GM12878 (cell line): ENCODE measurements around the gene DGAT2. TPM values are rescaled to one million over a fixed set of nuclear protein-coding genes. Genes with fewer than 3 reads are reported as not detected.

ENCODE experiments used
- ATAC-seq: fragments of 200-7000 bp; cut with Tn5 transposase; 3 replicates; pipeline ENCODE4 v1.9.1; 2020; ENCODE audit warnings: mild to moderate bottlenecking, moderate library complexity
- BruUV-seq: library from RNA; stranded (reverse); fragments of 400-500 nt; replicated peaks from 2 replicates; lab custom pipeline; 2021; lab: Mats Ljungman, UMichigan
- CTCF ChIA-PET: fragments of 300-600 bp; sonication (Branson Sonifier 250); formaldehyde crosslinking; extraction: SDS; loops from one replicate; lab custom pipeline; 2021; ENCODE audit warnings: inconsistent platforms; lab: Yijun Ruan, JAX
- POLR2A ChIA-PET: fragments of 350-600 bp; formaldehyde crosslinking; extraction: SDS; loops from one replicate; lab custom pipeline; 2021; ENCODE audit warnings: inconsistent platforms; lab: Charles Lee
- RAD21 ChIA-PET: fragments of 300-600 bp; sonication (Branson Sonifier 250); formaldehyde crosslinking; loops from one replicate; lab custom pipeline; 2023; ENCODE audit warnings: antibody characterized with exemption; ENCODE audit not compliant: unreplicated experiment; lab: Charles Lee
- SMC1A ChIA-PET: fragments of 300-600 bp; sonication (Branson Sonifier 250); formaldehyde crosslinking; loops from one replicate; lab custom pipeline; 2023; ENCODE audit not compliant: unreplicated experiment, uncharacterized antibody; lab: Charles Lee
- DNase-seq: peaks from one replicate; pipeline ENCODE4 v3.0.0-alpha.2; 2011; ENCODE audit warnings: low read depth, low spot score
- FAIRE-seq: peaks from 3 replicates; lab custom pipeline; 2011; peaks lifted over from hg19 to GRCh38; lab: Jason Lieb, UNC
- H2AFZ ChIP-seq: 2 replicates; pipeline ENCODE4 v1.6.0; 2011; ENCODE audit warnings: low read depth, low read length, control low read depth; ENCODE audit not compliant: control insufficient read depth
- H3K27ac ChIP-seq: 2 replicates; pipeline ENCODE4 v1.5.1; 2011; ENCODE audit warnings: control low read depth; ENCODE audit not compliant: control insufficient read depth, insufficient read depth
- H3K27me3 ChIP-seq, 2 experiments: replicated peaks in 1 of 2; 2 replicates each; pipeline versions ENCODE4 v1.6.0 to v1.6.1; 2011; ENCODE audit warnings: low read length in 1 of 2; ENCODE audit not compliant: control insufficient read depth in 2 of 2, insufficient read depth in 2 of 2
- H3K36me3 ChIP-seq, 2 experiments: 2 replicates each; pipeline ENCODE4 v1.5.1; 2011; ENCODE audit warnings: low read length in 1 of 2; ENCODE audit not compliant: control insufficient read depth in 2 of 2, insufficient read depth in 2 of 2
- H3K4me1 ChIP-seq: 2 replicates; pipeline ENCODE4 v1.6.1; 2011; ENCODE audit warnings: mild to moderate bottlenecking, low read length, moderate library complexity, mixed read lengths; ENCODE audit not compliant: control insufficient read depth, insufficient read depth
- H3K4me2 ChIP-seq: 2 replicates; pipeline ENCODE4 v1.6.0; 2011; ENCODE audit warnings: control low read depth; ENCODE audit not compliant: control insufficient read depth, insufficient read depth
- H3K4me3 ChIP-seq: fragments of 200-600 bp; sonication (generic); 2 replicates; pipeline ENCODE4 v1.5.1; 2016
- H3K79me2 ChIP-seq: 2 replicates; pipeline ENCODE4 v1.6.0; 2011; ENCODE audit warnings: low read length; ENCODE audit not compliant: control insufficient read depth, insufficient read depth
- H3K9ac ChIP-seq: 2 replicates; pipeline ENCODE4 v1.8.0; 2011; ENCODE audit warnings: low read length, control low read depth, mixed read lengths; ENCODE audit not compliant: control insufficient read depth, insufficient read depth
- H3K9me3 ChIP-seq: replicated peaks from 3 replicates; pipeline ENCODE4 v1.5.1; 2011; ENCODE audit warnings: mild to moderate bottlenecking, low read length; ENCODE audit not compliant: control insufficient read depth, insufficient read depth
- H4K20me1 ChIP-seq: 2 replicates; pipeline ENCODE4 v1.6.0; 2011; ENCODE audit not compliant: control insufficient read depth, insufficient read depth
- CBX5 ChIP-seq: sonication (generic); IDR thresholded peaks from 2 replicates; pipeline ENCODE4 v1.6.1; 2016; ENCODE audit warnings: low read depth, moderate library complexity, mild to moderate bottlenecking, inconsistent platforms
- EED ChIP-seq: sonication (generic); IDR thresholded peaks from 2 replicates; pipeline ENCODE4 v1.6.1; 2016; ENCODE audit warnings: antibody characterized with exemption, low read depth
- JUND ChIP-seq: IDR thresholded peaks from 2 replicates; pipeline ENCODE4 v1.6.1; 2012; ENCODE audit warnings: low read depth, mild to moderate bottlenecking, low read length, improper control_type of control experiment, moderate library complexity
- KDM1A ChIP-seq: fragments of 200-600 bp; sonication (generic); IDR thresholded peaks from 2 replicates; pipeline ENCODE4 v1.6.1; 2016; ENCODE audit warnings: borderline replicate concordance
- SKIL ChIP-seq: fragments of 450-650 bp; IDR thresholded peaks from 2 replicates; pipeline ENCODE4 v1.6.1; 2017; ENCODE audit warnings: mild to moderate bottlenecking, low read depth, inconsistent platforms; ENCODE audit not compliant: poor library complexity, severe bottlenecking
- SRF ChIP-seq, 2 experiments: IDR thresholded peaks; 2 replicates each; pipeline ENCODE4 v1.6.1; 2011; ENCODE audit warnings: low read depth in 2 of 2, low read length in 2 of 2, mild to moderate bottlenecking in 1 of 2, moderate library complexity in 1 of 2
- SUPT20H ChIP-seq: IDR thresholded peaks from 2 replicates; pipeline ENCODE4 v1.6.1; 2011; ENCODE audit warnings: low read depth, mild to moderate bottlenecking, low read length, moderate library complexity, borderline replicate concordance; ENCODE audit not compliant: control insufficient read depth
- ZBED1 ChIP-seq: IDR thresholded peaks from 2 replicates; pipeline ENCODE4 v1.6.1; 2016; ENCODE audit warnings: borderline replicate concordance
- WGBS: methylation state at CpG from one replicate; pipeline ENCODE4 v1.1.6; 2016; ENCODE audit warnings: low lambda C conversion rate; ENCODE audit not compliant: insufficient replicate concordance, insufficient coverage; ENCODE audit errors: missing lambda C conversion rate; 5-methylcytosine and 5-hydroxymethylcytosine counted together
- in situ Hi-C: fragments of 300-500 bp; cut with MboI; formaldehyde crosslinking; loops from 9 replicates; pipeline ENCODE4 v1.14.3; 2018; ENCODE audit warnings: mixed read lengths
- intact Hi-C: fragments of 100-400 bp; cut with micrococcal nuclease; formaldehyde crosslinking; loops from one replicate; pipeline ENCODE4 v1.14.2; 2022; ENCODE audit not compliant: unreplicated experiment
- polyA plus RNA-seq, 11 experiments: library from polyadenylated mRNA; depleted of rRNA in 4 of 11; unstranded in 6 of 11; stranded (reverse) in 5 of 11; fragments of >200 nt; fragmentation: Nextera tagmentation in 4 of 11; fragmentation: Illumina TruSeq in 1 of 11; extraction: Ambion mirVana in 4 of 11; extraction: Trizol in 1 of 11; gene quantifications; 1 replicate in 1 of 11; 2 replicates in 10 of 11; pipeline versions ENCODE4 v1.2.1 to v1.2.3, GENCODE V29; 2011 to 2016; ENCODE audit warnings: inconsistent platforms in 2 of 11, missing spikeins in 2 of 11, low read depth in 1 of 11
- total RNA-seq, 4 experiments: library from RNA; depleted of rRNA in 3 of 4; stranded (reverse); fragments of >200 nt in 3 of 4; fragmentation: Illumina TruSeq in 1 of 4; extraction: Trizol in 1 of 4; gene quantifications; 2 replicates each; pipeline versions ENCODE4 v1.2.1 to v1.2.3, GENCODE V29; 2013 to 2021

Gene DGAT2
- total and polyA plus RNA-seq, 10 of the 15 experiments (the other 5 are each of a cell fraction or from before 2014, with no cell fraction given) = 5.1 to 25.9 (median 17.6) TPM

DNA sequence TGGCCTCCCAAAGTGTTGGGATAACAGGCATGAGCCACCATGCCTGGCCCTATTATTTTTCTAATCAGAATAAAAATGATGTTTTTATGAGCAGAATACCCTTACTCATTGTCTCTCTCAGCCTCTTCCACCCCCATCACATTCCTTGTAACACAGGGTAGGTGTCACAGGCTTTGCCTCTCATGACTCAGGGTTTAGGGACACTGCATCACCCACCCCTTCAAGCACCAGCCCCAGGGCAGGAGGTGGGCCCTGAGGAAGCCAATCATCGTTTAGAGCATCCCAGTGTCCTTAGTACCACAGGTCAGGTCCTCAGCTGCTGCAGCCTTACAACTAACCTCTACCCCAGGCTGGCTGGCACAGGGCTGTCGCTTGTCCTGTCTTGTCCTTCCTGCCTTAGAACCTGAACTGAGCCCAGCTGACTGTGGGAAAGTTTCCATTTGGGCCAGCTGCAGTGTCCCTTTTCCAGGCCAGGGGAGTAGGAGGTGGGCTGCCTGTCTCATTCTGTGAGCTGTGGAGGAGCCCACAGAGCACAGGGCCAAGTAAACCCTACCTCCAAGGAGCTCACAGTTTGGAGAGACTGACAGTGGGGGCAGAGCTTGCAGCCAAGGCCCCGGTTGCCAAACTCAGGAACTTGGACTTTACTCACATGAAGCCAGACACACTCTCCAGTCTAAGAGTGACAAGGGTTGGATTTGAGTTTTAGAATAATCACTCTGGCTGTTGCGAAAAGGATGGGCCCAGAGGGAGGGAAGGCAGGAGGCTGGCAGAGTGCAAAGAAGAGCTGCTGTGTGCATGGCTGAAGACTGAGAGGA lies 26.9 kb downstream of the DGAT2 start:
- whole genome bisulfite sequencing = 92% methylated on average over 3 of the region's 4 CpGs
- ATAC-seq = no peak
- BruUV-seq = no TSS peak

More for the DNA sequence above, 26.9 kb downstream of the DGAT2 start:
- RAD21 ChIA-PET = interaction anchor here (0.7 kb wide), 1 partner anchor 780 kb away, joined by 3 read pairs; no protein-coding TSS in a partner anchor
- H3K27me3 ChIP-seq = no peaks in the 10 kb centered on the region
- H3K9ac ChIP-seq = no peak overlapping the region
- no peak for DNase-seq
- H3K9me3 ChIP-seq = no peaks in the 10 kb centered on the region
- CTCF ChIA-PET = interaction anchor here (1.2 to 2.3 kb wide), 2 partner anchors 8 to 357 kb away, joined by 4 to 9 read pairs; no protein-coding TSS in a partner anchor
- no peak for TF ChIP-seq SRF (IDR thresholded peaks at IDR 0.05; ENCODE audit: low read depth in 2 of 2, low read length in 2 of 2)
- no peak for TF ChIP-seq SUPT20H
- TF ChIP-seq CBX5 = no peak
- no peak for TF ChIP-seq EED
- no peak for TF ChIP-seq KDM1A
- no peak for TF ChIP-seq JUND
- TF ChIP-seq SKIL = no peak
- TF ChIP-seq ZBED1 = no peak
- H3K4me3 ChIP-seq = no peak overlapping the region
- POLR2A ChIA-PET = no interaction called here
- in situ Hi-C loops = no loop called here
- H4K20me1 ChIP-seq = no peaks in the 10 kb centered on the region
- no peaks in the 10 kb centered on the region for H3K4me1 ChIP-seq
- no peak for FAIRE-seq
- no peaks in the 10 kb centered on the region for H3K79me2 ChIP-seq
- H3K4me2 ChIP-seq = no peak overlapping the region
- no peak overlapping the region for H3K27ac ChIP-seq
- SMC1A ChIA-PET = interaction anchor here (1.5 kb wide), 1 partner anchor 97 kb away, joined by 3 read pairs; no protein-coding TSS in a partner anchor
- intact Hi-C loops = no loop called here
- H2AFZ ChIP-seq = no peak overlapping the region
- peaks cover 0 to 10% of the 10 kb centered on the region in 2 experiments; a peak in 2 of 4 replicates for H3K36me3 ChIP-seq
